Heart left ventricle (tissue), 13 donors: ENCODE measurements around the gene DCAF8.

Experiments used
- POLR2A ChIP-seq, 2 donors: fragments of 450-650 bp; IDR thresholded peaks; one replicate each; pipeline ENCODE4 v1.6.1; 2017; ENCODE audit warnings: antibody characterized with exemption in 2 of 2, mild to moderate bottlenecking in 2 of 2, moderate library complexity in 2 of 2
- TF ChIP-seq, protein P1 (sequence below), 12 donors: fragments of 200-600 bp; sonication (generic) in 4 of 12; IDR thresholded peaks; one replicate each; pipeline versions ENCODE4 v1.5.0 to v1.8.0; 2018 to 2022; ENCODE audit warnings: antibody characterized with exemption in 12 of 12, mild to moderate bottlenecking in 5 of 12
- donor health status: ischemic (EF 13 %, LVEDD 7.1; RV severe dilation, severe dysfunction).
- donor health status: DM: no; HTN: yes; CAD: no.
- donor health status: DM: no; HTN: no; CAD: no.
- donor health status: ischemic (EF 25% LVEDD 6.9; RV normal size, moderate dysfunction).
- donor health status: ischemic (EF 25% LVEDD 5.7; RV mildly dilated, moderate dysfunction).
- donor health status: ischemic (EF 35%, LVEDD 5.7; RV mildly dilated, moderate dysfunction).
- donor health status: nonischemic (EF 11% LVEDD 7.7; RV severe dilation, severe dysfunction).
- donor health status: DM: yes; HTN: yes; CAD: no.
- donor health status: PGD.
- donor health status: ischemic (EF 29% LVEDD 5.4; RV normal size, mild dysfunction).
- donor health status: nonischemic (EF 23%, LVEDD 6.1; RV moderate dilation, normal function).

DNA sequence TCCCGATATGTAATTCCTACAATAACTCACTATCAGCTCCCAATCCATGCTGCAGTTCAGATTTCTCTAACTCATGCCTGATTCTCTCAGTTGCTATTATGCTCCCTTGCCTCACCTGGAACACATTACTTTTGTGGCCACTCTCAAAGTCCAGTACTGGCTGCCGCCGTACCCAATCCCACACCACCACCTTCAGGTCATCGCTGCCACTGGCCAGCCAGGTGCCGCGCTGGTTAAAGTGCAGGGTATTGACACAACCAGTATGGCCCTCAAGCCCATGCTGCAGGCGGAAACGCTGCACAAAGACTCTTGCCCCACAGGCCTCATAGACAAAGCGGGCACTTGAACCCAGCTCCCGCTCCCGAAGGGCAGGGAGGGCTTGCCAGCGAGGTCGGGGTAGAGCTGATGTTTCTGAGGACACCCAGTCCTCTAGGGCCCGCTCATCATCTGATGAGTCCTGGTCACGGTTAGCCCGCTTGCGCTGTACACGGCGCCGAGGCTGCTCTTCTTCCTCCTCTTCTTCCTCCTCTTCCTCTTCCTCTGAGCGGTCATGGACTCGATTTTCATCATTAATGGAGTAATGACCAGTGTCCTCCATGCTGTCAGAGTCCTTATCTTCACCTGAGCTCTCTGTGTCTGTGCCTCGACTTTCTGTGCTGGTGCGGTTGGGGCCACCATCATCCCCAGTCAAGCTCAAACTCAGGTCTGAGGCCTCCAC, 22.6 kb downstream of the DCAF8 start:
- TF ChIP-seq, protein P1, sequence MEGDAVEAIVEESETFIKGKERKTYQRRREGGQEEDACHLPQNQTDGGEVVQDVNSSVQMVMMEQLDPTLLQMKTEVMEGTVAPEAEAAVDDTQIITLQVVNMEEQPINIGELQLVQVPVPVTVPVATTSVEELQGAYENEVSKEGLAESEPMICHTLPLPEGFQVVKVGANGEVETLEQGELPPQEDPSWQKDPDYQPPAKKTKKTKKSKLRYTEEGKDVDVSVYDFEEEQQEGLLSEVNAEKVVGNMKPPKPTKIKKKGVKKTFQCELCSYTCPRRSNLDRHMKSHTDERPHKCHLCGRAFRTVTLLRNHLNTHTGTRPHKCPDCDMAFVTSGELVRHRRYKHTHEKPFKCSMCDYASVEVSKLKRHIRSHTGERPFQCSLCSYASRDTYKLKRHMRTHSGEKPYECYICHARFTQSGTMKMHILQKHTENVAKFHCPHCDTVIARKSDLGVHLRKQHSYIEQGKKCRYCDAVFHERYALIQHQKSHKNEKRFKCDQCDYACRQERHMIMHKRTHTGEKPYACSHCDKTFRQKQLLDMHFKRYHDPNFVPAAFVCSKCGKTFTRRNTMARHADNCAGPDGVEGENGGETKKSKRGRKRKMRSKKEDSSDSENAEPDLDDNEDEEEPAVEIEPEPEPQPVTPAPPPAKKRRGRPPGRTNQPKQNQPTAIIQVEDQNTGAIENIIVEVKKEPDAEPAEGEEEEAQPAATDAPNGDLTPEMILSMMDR (IDR thresholded peaks at IDR 0.05), result no peak
- TF ChIP-seq POLR2A (IDR thresholded peaks at IDR 0.05), result no peak
